HG03521 (cell line): Measurements from ENCODE around the gene MATCAP1.

Experiments
- ATAC-seq: cut with Tn5 transposase; IDR thresholded peaks from one replicate; pipeline ENCODE4 v1.9.1; 2021; ENCODE audit warnings: mild to moderate bottlenecking, moderate library complexity; ENCODE audit not compliant: unreplicated experiment

MATCAP1 gene

DNA sequence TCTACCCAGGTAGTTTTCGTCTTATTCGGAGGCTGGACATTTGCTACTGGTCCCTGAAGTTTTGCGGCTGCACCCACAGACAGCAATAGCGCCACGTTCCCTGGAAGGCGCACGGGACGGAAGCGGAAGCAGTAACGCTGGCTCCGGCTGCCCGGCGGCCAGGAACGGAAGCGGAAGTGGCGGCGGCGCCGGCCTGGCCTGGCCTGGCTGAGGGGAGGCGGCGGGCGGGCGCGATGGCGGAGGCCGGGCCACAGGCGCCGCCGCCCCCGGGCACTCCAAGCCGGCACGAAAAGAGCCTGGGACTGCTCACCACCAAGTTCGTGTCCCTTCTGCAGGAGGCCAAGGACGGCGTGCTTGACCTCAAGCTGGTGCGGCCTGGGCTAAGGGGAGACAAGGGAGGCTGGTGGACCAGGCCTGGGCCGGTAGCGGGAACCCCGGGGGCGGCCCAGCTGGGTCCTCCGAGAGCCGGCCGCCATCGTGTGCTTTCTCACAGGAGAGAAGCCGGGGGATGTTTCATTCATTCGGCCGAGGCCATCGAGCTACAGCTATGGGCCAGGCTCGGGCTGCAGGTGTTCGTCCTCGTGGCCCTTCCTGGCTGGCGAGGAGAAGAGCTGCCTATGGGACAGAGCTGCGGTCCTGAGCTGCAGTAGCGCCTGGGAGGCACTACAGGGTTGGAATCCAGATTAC is 8.4 kb upstream of the MATCAP1 start, which contains the start of gene E2F4:
TSS of gene E2F4 (plus strand) at position 161 of the 687 bp plus-strand sequence. CDS start at position 234, 73 bp downstream.
- peak; percentile 85 for ATAC-seq

DNA sequence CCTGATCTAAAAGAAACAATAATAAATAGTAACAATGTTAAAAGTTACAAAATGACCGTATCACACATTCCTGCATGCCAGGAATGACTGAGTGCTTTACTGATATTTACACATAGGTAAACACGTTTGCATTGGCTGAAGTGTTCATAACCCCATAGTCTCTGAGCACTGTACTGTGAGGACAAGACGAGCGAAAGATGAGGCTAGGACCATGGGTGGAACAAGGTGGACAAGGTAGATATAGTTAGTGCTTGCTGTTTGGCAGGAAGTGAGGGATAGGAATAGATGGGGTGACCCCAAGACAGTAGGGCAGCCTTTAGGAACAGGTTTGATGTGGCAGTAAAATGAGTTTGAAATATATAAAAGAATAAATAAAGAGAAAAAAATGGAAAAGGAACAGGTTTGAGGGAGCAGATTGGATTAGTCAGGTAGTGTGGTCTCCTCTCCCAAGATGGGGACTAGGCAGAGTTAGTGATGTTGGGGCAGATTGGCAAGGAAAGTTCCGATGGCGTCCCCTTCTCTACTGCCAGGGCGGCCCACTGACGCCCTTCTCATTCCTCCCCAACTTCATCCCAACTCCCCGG is 7.7 kb upstream of the MATCAP1 start:
- ATAC-seq: no peak

DNA sequence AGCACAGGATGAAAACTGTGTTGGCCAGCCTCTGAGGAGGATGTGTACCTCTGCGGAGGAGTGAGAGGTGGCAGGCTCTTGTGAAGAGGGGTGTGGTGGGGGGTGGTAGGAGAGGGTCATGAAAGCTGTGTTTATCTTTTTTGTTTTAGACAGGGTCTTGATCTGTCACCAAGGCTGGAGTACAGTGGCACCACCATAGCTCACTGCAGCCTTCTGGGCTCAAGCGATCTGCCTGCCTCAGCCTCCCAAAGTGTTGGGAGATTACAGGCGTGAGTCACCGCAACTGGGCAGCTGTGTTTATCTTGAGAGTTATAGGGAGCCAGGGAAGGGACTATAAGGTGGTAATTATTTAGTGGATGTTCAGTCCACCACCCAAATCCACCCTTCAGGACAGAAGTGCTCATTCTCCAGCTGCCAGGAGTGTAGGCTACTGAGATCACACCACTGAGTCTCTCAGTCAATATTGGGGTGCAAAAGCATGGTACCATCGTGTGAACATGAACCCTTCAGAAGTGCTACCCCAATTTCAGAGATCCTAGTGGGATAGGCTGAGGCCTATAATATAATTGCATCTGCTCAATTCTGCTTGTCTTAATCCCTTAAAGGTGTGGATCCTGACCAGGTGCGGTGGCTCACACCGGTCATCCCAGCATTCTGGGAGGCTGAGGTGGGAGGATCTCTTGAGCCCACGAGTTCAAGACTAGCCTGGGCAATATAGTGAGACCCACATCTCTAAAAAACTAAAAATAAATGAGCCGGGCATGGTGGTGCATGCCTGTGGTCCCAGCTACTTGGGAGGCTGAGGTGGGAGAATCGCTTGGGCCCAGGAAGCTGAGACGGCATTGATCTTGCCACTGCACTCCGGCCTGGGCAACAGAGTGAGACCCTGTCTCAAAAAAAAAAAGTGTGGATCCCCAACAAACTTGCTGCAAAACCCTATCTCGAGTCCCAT is 7.0 kb upstream of the MATCAP1 start:
- ATAC-seq: no peak

DNA sequence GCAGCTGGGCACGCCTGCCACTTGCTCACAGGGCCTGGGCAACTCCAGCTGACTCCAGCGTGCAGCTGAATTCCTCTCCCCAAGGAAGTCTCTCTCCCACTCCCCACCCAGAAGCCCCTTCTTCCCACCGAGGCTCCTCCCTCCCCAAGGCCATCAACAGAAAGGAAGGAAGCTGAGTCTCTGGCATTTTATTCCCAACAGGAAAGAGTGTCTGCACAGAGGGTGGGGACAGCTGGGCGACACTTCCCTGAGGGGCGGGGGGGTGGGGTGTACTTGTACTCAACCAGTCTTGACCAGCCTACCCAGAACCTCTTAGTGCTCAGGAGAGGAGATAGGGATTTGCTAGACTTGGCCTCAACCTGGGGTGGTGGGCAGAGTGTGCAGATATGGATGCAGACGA is 6.3 kb upstream of the MATCAP1 start, which contains the start of gene EXOC3L1:
TSS of gene EXOC3L1 (minus strand) at position 96 of the 400 bp plus-strand sequence. CDS start 460 bp downstream, outside the sequence.
- ATAC-seq: no peak

DNA sequence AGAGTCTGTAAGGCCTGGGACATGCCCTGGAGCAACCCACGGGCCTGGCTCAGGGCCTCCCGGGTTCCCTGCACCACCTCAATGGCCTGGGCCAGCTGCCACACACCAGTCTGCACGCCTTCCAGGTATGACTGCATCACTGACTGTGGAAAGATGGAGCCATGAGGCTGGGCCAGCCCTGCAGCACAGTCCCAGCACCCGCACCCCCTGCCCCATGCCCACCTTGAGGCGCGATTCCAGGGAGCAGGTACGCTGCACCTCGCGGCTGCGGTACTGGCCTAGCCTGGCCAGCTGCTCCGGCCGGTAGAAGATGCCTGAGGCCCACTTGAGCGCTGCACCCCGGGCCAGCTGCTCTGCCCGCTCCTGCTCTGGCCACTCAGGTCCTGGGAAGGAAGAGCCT is 5.0 kb upstream of the MATCAP1 start:
- no peak for ATAC-seq

DNA sequence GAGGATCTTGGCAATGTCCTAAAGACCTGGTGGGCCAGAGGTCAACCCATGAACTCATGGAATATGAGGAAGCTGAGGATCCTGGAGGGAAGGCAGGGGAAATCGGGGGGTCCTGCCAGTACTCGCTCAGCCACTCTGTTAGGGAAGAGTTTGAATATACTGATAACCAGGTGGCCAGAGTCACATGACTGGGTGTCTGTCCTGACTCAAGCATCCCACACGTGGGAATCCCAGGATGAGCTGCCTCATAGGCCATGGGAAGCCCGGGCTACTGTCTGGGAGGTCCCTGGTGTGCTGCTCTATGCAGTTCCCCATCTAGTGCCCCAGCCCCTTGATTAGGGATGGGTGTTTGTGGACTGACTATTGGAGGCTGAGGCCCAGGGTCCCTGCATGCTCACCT is 4.6 kb upstream of the MATCAP1 start:
- no peak for ATAC-seq

DNA sequence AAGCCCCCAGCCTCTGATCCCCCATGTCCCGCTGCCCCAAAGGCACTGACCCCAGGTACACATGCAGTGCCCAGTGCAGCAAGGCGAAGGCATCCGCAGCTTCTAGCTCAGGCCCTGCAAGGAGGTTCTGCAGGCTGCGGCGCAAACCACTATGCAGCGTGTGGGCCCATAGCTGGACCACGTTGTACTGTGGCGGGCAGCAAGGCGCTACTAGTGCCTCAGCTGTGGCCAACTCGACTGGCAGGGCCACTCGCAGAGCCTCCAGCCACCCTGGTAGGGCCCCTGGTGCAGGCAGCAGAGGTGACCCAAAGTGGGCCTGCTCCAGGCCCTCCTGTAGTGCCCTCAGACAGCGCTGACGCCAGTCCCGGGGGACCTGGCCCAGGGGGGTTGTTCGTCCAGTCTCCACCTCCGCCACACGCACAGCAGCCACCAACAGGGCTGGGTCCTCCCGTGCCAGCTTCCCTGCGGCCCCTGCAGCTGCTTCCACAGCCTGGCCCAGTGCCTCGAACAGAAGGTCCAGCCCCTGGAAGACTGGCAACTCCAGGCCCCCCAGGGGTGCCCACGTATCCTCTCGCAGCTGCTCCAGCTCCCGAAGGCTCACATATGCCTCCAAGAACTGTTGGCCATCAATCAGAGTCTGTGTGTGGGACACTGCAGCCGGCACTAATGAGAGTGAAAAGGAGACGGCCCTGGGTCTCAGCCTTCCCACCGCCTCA is 3.6 kb upstream of the MATCAP1 start:
- ATAC-seq: no peak

DNA sequence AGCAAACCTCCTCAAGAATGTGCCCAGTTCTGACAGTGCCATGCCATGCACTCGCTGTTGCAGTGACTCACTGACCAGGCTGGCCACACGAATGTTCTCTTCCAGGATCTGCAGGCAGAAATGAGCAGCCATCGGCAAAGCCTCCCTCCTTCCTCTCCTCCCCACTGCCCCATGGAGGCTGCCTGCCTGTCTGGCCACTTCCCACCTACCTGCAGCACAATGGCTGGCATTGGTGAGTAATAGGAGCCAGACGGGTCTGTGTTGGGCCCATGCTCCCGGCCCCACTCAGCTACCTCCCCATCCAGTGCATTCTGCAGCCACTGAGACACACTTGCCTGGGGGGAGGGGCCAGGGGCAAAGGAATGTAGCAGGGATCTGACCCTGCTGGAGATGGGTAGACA is 2.8 kb upstream of the MATCAP1 start:
- no peak for ATAC-seq

DNA sequence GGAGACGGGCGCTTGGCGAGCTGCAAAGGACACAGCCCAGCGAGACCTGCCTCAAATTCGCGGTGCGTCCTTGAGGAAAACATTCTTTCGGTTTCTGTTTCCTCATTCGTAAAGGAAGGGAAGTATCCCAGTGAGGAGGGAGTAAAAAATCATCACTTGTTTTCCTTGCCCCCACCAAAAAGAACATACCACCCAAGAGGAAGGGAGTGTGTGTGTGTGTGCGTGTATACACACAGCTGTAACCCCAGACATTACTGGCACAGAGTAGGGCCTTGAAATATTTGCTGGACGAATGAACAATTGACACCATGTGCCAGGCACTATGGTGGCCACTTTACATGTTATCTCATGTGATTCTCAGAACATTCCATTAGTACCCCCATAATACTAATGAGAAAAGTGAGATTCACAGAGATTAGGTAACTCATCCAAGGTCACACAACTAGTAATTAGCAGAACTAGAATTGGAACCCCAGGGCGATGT is 1.9 kb upstream of the MATCAP1 start:
- ATAC-seq: no peak

DNA sequence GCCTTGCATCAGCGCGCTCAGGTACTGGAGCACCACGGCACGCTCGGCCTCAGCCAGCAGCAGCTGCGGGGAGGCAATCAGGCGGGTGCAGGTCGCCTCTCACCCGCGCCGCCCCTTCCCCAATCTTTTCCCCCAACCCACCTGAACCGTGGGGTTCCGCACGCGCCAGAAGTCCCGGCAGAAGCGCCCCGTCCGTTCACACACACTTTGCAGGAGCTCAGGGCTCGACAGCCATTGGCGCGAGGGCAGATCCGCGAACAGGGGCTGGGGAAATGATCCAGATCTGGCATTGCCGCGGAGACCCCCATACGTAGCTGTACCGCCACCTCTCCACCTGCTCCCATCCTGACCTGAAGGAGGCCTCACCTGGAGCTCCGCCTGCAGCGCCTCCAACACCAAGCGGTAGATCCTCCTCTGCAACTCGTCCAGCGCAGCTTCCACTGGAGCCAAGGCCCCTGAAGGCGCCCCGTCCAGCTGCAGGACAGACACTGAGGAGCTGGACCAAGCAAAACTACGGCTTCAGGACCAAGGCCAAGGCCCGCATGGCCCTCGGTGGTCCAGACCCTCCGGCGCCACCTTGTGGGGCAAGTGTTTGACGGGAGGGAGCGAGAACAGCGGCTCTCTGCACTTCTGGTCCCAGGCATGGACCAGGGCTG is 1.4 kb upstream of the MATCAP1 start:
- no peak for ATAC-seq

DNA sequence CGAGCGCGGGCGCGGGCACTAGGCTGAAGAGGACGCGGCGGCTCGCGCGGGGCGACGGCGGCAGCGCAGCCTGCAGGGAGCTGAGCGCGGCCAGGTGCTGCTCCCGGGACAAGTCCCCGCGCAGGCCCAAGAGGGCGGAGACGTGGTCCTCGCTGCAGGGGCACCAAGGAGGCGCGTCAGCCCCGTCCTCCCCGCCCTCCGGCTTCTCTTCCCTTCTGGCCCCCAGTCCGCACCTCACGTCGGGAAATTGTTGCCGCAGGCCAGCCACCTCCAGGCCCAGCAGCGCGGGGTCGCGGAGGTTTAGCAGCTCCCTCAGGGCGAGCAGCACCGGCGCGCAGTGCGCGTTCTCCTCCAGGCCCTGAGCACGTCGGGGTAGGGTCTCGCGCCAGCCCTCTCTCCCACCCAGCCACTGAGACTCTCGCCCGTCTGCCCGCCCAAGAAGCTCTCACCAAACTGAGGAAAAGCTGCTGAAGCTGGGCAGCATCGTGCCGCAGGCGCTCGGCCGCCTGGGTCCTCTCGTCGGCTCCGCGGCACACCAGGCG is 761 bp upstream of the MATCAP1 start:
- no peak for ATAC-seq

DNA sequence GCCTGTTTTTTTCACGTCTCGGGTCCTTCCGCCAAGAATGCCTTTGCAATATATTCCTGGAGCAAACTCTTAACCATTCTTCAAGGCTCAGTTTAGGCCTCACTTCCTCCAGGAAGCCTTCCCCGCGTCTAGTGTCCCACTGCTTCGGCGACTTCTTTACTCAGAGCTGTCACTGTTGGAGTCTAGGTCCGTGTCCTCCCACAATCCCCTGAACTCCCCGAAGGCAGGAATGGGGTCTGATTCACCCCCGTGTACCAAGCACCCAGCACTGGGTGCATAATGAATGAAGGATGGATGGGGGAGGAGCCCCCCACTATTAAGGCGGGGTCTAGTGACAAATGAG is 508 bp downstream of the MATCAP1 start:
- no peak for ATAC-seq

DNA sequence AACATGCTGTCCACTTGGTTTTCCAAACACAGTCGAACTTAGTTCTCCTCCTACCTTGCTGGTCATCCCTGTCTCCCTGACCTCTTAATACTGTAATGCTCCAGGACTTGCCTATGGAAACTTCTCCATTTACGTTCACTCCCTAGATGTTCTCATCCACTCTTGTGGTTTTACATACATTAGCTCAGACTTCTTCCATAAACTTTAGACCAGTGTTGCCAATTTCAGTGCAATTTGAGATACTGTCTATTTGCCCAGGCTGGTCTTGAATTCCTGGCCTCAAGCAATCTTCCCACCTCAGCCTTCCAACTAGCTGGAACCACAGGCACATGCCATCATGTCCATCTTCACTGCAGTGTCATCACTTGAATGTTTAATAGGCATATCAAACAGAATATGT is 1.5 kb downstream of the MATCAP1 start:
- no peak for ATAC-seq

DNA sequence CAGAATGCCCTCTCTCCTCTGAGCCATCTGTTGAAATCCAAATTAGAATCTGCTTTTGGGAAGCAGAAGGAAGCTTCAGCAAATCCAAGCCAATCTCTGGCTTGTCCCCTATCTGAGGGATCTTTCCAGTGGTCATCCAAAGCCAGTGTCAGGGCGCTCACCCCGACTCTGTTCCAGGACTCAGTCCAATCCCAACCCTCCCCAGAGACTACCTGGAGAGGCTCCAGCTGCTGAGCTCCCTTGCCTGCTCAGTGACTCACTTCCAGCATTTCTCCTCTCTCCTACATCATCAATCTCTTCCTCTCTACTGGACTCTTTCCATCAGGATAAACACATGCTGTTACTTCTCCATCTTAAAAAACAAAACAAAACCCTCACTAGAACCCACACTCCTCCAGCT is 2.4 kb downstream of the MATCAP1 start:
- ATAC-seq: no peak

DNA sequence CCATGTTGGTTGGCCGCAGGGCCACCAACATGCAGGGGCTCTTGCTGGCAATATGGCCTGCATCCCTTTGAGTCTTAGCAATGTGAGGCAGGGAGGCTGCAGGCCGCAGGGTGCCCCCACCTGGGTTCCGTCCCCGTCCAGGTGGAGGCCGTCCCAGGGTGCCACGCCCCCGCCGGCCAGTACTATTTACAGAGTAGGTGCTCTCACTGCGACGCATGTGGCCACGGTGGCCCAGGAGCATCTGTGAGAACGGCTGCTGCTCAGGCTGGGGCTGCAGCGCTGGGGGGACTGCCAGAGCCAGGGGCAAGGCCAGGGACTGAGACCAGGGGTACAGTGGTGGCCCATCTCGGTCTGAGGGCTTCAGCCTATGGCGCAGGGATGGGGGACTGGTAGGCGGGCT is 3.6 kb downstream of the MATCAP1 start:
- ATAC-seq: no peak

DNA sequence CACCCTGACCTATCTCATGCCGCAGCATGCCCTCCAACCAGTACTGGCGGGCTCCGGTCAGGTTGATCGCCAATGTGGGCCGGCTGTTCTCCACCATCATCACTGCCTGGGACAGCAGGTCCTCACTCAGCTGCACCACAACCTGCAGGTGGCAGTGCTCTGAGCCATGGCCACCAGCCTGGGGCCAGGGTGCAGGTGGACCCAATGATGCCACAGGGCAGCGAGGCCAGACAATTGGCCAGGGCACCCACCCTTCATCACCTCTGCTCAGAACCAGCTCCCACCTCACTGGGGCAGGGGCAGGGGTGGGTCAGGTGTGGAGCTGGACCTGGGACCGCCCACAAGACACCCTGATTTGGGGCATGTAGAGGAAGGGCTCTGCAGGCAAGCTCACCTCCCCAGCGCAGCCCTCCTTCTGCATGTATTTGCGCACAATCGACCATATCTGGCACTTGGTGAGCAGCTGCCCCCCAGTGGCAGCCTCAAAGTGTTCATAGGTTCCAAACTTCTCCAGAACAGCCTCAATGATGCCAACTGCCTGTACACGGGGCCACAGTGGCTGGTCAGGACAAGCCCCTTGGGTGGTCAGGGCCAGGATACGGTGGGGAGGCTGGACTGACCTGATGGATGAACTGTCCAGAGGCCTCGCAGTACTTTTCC is 4.2 kb downstream of the MATCAP1 start:
- no peak for ATAC-seq

DNA sequence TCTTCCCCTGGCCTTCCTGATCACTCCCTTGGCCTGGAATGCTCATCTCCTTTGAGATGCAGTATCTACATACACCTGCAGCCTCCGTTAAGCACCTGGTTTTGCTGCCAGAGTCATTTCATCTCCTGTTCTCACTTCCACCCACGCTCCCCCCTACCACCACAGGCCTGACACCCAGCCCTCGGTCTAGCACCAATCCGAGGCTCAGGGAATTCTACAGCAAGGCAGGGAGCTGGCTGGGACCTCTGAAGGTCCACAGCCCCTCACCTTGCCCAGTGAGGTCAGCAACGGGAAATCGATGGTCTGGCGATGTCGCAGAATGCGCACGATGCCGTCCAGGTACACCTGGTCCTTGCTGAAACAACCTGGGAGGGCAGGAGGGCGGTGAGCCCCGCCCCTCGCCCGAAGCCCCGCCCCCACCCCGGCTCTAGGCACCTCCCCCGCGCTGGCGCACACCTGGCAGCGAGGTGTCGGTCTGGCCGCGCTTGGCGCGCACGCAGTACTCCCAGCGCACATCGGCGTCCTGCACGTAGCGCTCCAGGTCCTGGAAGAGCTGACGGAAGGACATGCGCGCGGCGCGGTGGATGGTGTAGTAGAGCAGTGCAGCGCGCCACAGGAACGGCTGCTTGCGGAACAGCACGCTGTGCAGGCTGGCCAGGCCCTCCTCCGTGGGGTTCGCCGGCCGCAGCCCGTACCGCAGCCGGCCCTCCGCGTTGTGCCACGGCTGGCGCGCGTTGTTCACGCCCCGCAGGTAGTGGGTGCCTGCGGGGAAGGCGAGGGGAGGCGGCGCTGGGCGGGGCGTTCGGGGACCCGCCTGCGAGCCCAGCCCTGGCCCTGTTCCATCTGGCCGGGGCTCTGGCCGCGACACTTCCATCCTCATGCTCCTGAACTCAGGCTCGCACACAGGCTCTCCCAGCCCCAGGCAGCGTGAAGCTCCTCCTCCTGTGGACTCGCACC is 5.7 kb downstream of the MATCAP1 start:
- ATAC-seq: no peak

DNA sequence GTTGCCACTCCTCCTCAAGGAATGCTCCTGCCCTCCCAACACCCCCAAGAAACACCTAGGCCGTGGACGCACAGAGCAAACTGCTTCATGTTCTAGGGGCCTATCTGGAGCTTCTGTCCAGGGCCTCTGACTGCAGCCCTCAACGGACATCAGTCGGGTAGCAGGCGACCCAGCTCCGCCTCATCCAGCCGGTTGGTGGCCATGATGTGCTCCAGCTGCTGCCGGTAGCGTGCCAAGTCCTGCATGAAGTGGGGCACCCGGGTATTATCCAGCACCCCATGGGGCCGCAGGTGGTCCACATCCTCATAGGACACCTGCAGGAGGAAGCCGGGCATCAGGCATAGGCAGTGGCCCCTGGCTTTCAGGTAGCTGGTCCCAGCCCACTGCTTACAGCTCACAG is 7.1 kb downstream of the MATCAP1 start:
- ATAC-seq: no peak
